Non-pigmented ciliary epithelial cell (primary cell): ENCODE results near the gene HOXC4.

Source experiments
- DNase-seq: peaks from one replicate; pipeline ENCODE4 v3.0.0-alpha.2; 2010; ENCODE audit warnings: low read depth

HOXC4 gene

DNA sequence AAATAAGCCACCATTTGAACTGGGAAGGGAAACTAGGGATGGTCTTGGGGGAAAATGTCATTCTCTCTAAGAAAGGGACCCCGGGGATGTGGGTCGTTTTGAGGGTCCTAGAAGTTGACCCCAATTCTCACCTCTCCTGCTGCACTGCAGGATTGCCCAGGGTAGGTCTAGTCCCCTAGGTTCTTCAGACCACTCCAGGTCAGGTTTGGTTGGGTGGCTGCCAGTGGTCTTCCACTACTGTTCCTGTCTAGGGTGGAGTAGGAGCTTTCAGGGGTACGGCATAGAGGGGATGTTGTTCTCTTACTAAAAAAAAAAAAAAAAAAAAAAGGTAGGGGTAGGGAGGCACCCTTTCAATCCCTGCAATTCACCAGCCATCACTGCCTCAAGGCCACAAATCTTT is 37.6 kb upstream of the HOXC4 start:
- DNase-seq, result no peak

GRCh38 chr12:54016478-54016964 is 37.1 kb upstream of the HOXC4 start:
- no peak for DNase-seq

DNA sequence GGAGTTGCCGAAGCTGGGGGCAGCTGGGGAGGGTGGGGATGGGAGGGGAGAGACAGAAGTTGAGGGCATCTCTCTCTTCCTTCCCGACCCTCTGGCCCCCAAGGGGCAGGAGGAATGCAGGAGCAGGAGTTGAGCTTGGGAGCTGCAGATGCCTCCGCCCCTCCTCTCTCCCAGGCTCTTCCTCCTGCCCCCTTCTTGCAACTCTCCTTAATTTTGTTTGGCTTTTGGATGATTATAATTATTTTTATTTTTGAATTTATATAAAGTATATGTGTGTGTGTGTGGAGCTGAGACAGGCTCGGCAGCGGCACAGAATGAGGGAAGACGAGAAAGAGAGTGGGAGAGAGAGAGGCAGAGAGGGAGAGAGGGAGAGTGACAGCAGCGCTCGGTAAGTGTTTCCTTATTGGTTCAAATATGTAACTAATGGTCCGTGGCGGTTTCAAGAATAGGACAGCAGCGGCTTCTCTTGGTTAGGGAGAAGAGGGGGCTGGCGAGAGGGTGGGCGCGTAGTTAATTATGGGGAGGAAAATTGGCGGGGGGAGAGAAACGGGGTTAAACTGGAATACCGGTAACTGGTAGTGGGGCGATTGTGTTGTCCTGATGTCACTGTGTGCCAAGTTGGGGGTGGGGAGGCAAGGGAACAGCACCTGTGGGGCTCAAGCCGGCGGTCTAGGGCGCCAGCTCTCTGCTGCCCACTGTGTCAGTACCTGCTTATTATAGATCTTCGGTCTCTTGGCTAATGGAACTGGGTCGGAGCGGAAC is 36.4 kb upstream of the HOXC4 start:
- no peak for DNase-seq

- DNase-seq, result no peak
These were observed 35.7 kb upstream of the HOXC4 start for GRCh38 chr12:54017878-54018467.

DNA sequence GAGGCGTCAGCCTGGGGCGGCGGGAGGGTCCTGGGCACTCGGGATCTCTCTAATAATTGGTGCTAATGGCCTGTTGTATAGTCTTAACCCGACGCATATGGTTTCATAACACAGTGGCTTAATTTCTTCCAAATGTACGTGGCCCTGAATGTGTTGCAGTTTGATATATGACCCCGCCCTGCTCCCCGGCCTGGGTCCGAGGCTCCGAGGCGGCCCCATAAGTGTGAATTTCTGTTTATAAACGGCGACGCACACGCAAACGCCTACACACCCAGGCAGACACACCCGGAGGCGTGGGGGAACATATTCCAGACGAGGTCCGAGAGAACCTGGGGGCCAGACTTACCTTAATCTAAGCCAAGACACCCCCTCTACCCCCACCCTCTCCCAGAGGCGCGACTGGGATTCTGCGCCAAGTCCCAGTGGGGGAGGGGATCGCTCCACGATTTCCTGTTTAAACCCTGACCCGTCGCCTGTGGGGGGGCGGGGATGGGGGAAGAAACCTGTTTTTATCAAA is 35.1 kb upstream of the HOXC4 start:
- no peak for DNase-seq

GRCh38 chr12:54019091-54019811 is 34.4 kb upstream of the HOXC4 start:
- DNase-seq, result no peak

DNA sequence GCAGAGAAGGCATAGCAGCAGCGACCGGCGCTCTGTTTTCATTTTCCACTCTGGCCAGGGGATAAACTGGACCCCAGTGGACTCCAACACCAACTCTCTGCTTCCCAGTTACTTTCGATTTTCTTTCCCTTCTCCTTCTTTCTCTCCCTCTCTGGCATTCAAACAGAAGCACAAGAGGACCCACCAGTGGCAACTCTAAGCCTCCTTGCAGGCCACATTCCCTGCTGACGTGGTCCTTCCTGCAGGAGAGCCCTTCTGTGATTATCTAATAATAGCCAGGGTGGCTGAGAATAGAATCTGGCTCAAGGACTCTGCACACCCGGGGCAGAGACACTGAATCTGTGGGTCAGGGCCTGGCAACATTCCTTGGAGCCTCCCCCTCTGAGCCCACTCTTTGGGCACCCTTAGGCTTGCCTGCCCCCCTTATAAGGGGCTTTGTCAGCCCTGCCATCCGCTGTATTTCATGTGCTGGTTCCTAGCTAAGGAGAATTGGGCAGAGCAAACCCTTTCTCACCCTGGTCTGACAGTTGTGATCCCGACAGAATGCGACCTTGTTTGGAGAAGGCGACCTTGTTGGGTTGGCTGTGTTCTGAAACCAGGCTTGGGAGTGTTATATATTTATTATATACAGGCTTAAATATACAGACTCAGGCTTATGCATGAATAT is 33.6 kb upstream of the HOXC4 start:
- no peak for DNase-seq

DNA sequence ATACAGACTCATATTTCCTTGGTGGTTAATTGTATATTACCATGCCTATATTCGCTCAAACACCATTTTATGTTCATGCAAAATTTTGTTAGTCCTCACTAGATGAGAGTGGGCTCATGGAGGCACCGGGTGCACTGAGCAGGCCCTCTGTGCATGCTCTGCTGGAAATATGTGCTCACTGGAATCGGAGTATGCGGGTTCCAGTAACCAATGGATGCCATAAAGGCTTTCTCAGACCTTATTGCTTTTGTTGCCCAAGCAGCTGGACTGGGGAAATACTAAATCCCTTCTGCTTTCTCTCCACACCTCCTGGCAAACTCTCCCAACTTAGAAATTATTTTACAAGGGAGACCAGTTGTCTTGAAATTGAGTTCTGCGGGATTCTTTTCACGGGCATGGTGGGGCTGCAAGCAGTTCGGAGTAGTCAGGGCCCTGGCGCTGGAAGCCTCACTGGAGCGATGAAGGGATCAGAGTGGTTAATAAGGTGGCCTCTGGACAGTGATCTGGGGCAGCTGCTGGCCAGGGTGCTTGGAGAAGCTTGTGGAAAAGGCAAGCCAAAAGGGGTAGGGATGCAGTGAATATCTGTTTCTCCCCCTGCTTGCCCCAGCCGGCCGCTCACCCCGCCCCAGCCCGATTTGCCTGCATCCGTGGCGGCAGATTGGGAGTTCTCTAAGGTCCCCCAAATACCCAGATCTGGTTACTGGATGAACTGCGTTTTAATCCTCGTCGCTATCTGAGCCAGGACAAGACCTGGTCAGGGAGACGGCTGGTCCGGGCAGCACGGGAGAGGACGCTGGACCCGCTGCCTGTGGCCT is 32.8 kb upstream of the HOXC4 start:
- no peak for DNase-seq

- DNase-seq, result no peak
These were observed 32.1 kb upstream of the HOXC4 start for GRCh38 chr12:54021432-54022013.

DNA sequence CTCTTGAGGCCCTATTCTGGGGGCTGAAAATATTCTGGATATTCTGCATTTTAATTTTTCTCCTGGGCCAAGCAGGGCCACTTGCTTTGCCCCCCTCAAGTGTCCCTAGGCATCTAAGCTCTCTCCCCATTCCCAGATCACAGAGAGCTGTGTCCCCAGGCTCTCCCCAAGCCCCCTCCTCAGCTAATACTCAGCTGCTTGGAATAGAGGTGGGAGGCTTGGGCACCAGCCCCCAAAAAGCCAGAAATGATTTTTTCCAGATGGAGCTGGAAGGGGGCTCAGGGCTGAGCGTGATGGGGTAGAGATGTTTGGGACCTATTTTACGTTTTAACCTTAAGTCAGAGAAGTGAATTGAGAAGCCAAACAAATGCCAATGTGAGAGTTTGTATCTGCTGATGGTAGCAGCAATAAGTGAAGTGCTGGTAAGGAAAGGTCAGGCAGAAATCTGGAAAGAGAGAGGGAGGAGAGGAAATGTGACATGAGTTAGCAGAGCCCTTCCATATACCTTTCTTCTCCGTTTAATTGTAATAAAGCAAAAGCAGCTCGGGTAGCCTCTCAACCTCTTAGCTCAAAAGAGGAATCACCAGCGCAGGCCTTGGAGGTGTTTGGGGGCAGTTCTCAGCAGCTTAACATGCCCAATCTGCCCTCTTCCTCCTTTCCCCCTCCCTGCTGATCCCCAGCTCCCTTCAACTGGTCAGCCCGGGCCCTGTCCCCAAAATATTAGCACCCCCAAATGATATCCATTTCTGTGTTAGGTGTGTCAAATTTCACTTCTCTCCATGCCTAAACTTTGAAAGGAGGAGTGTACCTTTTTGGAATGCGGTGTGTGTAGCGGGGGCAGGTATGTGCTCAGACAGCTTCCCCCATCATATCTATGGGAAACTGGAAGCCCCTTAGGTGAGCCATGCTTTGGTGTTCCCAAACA is 30.4 kb upstream of the HOXC4 start:
- DNase-seq, result no peak

- DNase-seq, result no peak
These were observed 29.5 kb upstream of the HOXC4 start for GRCh38 chr12:54024127-54024526.

DNA sequence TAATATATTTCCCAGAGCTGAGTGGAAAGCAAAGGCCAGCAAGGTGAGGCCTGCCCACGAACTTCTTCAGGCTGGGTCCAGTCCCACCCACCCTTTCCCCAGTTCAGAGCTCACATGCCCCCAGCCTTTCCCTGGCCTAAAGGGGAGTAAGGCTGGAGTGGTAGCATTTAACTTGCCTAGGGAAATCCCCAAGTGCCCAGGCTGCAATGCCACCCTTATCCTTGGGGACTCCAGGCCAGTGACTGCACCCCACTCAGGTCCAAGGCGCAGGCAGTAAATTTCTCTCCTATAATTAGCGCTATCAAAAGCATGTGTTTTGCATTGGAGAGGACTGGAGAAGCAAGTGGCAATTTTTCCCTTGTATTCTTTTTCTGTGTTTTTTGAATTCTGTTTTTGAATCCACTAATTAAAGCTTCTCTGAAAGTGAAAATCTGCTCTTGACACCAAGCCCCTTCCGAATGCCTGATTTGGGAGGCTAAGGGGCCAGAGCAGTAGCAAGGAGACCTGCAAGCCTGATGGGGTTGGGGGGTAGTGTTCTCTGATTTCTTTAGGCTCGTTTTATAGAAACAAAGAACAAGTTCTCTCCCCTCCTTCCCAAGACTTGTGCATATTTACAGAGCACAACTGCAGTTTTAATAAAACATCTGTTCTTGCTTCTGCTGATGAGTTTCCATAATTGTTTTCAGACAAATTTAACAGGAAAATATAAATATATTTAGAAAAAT is 28.9 kb upstream of the HOXC4 start:
- DNase-seq, result no peak

GRCh38 chr12:54025499-54026405 is 27.9 kb upstream of the HOXC4 start:
- no peak for DNase-seq

DNA sequence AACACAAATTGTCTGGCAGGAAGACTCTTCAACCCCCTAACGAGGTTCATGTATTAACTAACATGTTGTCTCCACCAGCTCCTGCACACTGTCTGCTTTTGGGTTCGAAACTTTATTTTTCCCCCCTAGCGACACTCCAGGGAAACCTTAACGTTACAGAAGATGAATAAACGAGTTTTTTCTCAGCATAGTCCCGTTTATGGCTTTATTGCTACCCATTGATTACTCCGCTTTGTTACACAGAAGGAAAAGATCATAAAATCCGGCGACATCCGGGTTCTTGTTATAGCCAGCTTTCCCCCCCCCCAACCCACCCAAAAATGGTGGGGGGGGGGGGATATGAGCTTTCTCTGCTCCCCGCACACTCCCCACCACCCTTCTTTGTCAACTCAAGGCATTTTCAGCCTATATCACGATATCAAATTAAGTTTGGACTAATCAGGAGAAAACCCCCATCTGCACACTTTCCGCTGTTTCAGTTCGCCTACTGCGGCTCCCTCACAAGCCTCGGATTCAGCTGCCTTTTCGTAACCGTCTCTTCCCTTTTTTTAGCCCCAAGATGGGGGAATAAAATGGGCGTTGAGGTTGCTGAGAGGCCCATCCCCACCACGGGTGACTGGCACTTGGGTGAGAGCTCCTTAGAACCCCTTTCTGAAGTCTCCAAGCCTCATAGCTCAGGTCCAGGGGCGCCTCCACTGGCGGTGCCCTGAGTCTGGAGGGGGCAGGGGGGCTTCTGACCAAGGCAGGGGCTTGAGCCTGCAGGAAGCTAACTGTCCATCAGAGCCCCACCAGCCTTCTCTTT is 26.8 kb upstream of the HOXC4 start:
- DNase-seq, result no peak

GRCh38 chr12:54027442-54027786 is 26.2 kb upstream of the HOXC4 start:
- no peak for DNase-seq

- no peak for DNase-seq
These were observed 25.1 kb upstream of the HOXC4 start, which contains the start of gene HOXC6 for GRCh38 chr12:54028314-54029201. TSS of gene HOXC6 (plus strand) at chr12:54028440. CDS start at chr12:54028522, 82 bp downstream.
